NCI-H2227 (cell line): ENCODE results near the gene ARHGEF40.

ENCODE experiments used
- DNase-seq: peaks from one replicate; lab custom pipeline; 2025; ENCODE audit not compliant: unreplicated experiment; lab: John Stamatoyannopoulos, UW

The ARHGEF40 gene

DNA sequence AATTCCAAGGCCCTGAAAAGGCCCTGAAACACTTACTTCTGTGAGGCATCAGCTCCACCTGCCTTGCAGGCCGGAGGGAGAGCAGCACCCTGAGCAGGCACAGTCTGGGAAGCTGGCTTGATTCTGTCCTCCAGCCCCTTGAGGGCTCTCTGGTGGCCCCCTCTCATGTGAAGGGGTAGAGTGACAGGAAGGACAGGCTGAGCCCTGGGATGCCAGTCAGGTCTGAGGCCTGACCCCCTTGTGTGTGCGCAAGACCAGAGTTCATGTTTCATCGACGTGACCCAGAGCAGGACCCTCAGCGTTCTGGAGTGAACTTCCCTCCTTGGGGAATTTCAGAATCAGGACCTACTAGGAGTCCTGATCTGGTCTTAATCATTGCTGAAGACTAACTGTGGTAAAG lies 11.2 kb upstream of the ARHGEF40 start:
- no peak for DNase-seq

DNA sequence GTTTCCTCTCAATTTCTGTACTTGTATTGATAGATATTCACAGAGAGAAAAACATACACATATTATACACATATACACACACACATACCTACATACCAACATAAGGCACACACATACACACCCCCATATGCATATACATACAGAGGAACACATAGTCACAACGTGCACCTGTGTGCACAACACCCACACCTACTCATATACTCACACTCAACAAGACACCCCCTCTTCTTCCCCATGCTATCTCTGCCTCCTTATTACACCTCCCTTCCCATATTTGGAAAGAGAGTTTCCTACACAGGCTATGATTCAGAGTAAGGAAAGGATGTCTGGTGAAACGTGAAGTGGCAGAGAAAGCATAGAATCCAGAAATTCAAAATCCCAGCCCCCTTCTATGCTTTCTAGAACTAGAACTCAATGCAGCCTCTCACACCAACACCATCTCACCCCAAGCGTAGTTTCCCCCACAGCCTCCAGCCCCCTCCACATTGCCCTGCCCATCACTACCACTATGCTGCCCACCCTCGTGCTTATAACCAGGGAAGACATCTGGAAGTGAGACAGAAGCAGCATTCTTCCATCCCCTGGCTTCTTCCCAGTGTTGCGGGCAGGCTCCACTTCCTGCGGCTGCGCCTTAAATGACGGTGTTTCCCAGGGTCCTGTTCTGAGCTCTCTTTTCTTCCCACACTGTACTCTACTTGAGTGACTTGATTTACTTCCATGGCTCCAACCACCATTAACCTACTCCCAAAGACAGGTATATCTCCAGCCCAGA lies 10.1 kb upstream of the ARHGEF40 start:
- DNase-seq = no peak

DNA sequence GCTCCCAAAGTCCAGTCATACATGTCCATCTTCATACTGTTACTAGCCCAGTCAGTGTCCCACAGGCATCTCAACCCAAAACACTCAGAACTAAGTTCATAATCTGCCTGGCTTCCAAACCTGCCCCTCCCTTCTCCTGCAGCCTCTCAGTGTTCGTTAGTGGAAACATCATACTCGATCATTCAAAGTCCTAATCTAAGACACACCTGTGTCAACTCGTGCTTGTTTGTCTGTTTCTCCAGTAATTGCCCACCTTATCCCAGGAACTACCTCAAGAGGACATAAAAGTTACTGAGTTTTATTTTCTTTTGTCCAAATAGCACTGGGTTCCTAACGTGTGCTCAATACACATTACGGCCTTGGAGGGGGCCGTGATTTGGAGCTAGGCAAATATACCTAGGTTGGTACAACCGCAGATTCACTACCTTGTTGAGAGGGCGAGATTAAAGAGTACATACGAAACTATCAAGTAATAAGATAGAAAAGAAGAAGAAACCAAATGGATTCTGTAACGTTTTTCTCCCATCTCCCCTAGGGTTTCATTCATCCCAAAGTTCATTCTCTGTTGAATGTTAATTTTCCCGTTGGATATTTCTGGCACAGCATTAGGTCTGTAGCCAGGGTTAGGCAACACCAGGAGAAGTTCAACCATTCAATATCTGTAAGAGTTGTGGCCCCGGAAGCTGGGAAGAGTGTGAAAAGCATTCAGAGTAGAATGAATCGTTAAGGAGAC lies 9.3 kb upstream of the ARHGEF40 start:
- DNase-seq = no peak

DNA sequence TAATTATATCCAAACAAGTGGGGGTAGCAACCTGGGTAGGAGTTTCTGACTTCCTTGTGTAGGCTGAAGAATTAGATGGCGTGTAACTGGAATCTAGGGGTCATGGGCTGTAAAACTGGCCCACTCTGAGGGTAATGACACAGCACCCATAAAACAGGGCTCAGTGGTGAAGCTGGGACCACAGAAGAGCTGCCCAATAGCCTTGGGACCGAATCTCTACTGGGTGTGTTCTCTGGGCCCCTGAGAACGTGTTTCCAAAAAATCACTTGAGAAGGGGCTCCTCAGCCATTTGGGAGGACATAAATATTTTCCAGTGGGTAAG lies 8.8 kb upstream of the ARHGEF40 start:
- no peak for DNase-seq

DNA sequence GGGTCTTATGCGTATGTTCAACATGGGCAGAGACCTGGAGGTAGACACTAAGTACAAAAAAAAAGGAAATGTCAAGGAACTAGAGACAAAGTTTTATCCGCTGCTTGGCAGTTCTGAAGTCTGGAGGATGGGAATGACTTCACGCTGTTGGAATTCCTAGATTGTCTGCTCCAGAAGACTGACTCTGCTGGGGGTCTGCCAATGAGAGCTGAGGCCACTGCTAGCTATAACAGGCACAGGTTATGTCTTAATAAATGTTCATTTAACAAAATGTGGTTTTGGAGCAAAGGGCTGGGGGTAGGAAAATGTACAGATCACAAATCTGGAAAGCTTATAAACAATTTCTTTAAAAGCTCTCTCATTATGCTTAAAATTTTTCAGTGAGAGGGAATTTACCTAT lies 6.6 kb upstream of the ARHGEF40 start:
- no peak for DNase-seq

DNA sequence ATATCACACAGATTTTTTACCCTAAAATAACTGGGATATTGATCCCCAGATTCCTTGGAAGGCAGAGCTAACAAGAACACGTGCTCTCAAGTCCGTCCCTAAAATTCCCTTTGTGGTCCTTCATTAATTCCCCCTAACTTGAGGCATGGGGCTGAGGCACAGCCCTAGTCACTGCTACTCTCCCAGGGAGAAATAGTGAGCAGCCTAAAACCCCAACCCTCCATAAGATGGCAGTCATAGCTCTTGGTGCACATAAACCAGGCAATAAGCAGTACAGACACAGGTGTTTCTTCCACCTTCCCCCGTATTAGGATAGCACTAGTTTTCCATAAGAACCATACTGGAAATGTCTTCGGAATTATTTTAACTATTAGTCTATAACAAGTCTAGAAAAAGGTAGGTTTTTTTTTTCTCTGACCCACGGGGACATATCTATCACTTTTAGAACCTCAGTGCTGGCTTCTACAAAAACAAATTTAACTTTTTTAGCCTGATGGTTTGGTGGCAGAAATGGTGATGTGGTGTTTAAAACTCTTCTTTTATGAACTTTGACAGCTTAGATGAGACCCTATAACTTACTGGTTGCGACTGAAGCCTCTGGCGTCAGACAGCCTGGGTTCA lies 3.1 kb upstream of the ARHGEF40 start:
- DNase-seq = peak; percentile 12

DNA sequence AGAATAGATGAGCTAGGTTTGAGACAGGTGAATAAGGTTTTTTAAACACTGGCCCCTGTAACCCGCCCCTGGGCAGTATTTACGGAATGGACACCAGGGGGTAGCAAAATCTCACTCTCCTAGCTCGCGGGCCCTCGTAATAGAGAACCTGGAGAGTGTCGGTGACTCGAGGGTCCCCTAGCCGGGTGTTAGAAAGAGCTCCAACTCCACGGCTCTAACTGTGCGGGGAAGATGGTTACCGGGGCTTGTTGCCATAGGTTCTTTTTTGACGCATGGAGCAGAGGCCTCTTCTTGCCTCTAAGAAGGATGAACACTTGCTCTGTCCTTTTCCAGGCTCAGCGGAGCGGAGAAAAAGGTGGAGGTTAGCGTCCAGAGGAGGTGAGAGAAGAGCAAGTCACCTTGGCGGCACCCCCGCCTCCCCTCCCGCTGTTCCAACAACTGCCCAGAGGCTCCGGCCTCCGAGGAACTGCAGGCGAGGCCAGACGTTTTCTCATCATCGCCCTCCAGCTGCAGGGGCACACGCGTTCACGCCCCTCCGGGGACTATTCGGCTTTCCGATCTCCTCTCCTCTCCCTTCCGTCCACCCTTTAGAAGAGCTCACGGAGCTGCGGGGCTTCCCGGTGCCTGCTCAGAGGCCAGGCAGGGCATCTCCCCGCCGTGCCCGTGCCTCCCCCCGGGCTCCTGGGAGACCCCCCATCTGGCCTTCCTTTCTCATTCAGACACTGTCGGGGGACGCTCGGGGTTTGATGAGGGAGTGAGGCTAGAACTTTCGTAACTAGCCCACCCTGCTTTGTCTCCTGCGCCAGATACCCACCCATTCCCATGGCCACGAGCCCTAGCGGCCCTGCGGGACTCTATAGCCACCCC lies 1.4 kb upstream of the ARHGEF40 start:
- peak; percentile 75 for DNase-seq

DNA sequence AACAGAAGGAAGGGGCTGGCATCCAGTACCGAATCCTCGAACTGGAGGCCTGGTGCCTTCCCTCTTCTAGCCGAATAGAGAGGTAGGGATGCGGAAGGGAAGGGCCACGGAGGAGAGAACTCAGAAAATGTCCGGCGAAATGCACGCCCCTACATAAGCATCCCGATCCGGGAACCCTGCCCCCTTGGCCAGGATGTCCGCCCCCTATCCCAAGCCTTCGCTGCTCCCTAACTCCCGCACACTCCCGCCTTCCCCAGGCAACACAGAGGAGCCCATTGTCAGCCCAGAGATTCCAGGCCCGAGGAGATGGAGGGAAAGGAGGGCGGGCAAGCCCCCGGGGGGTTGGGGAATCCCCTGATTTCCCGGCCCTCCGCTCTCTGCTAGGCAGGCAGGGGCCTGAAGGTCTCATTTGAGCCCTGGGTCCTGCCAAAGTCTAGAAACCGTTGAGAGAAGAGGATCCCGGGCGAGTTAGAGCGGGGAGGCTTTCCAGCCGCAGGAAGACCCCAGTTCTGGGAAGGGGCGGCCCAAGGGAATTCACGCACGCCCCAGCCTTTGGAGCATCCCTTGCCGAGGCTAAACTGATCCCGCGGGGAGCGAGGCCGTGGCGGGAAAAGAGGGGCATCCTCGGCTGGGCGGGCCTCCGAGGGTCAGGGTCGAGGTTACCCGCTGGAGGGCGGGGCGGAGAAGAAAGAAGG lies 569 bp upstream of the ARHGEF40 start:
- peak; percentile 83 for DNase-seq

DNA sequence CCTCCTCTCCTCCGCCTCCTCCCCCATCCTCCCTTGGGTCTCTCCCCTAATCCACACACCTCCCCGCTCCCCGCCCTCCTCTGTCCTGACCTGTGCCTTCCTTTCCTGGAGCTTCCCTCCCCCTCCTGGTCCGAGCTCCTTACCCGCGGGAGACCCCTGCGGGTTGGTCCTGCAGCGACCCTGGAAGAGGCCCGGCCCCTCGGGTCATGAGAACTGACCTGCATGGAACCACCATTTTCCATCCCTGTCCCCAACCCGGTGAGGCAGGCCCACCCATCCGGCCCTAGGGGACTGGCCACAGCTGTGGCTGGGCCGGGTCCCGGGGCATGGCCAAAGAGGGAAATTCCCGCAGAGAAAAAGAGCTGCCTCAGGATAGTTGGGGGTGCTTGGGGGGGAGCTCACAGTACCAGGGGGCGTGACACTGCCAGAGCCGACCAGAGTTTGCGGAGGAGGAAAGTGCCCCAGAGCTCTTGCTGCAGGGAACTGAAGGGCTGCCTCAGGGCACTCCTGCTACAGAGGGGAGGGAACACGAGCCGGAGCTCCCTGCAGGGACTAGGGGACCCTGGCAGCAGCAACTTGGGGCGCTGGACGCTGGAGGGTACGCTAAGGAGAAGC lies 613 bp downstream of the ARHGEF40 start:
- peak; percentile 67 for DNase-seq

DNA sequence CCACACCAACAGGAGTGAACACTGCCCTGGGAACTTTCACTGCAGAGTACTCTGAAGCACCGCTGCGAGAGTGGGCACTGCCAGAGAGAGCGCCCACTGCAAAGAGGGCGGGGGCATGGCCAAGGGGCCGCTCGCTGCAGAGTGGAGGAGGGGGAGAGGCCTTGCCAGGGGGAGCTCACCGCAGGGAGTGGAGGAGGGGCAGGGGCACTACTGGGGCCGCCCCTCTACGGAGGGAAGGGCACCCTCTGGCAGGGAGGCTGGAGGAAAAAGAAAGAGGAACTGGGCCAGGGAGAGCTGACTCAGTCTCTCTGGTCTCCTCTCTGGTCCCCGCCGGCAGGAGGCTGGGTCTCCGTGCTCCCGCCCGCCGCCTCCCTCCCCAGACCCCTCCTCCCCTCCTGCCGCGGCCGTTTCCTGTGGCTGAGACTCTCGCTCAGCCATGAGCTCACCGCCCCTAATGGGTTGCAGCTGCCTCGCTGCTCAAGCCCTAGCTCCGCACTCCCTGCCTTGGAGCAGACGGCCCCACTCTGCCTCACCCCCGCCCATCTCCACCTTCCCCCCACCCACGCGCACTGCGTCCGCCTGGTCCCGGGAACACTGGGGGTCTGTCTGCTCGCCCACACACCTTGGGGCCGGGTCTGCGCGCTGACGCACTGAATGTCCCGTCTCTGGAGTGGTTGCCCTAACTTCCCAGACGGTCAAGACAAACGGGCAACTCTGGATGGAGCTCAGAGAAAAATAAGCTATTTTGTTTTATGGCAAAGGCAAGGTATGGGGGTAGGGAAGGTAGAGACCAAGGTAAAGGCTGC lies 1.3 kb downstream of the ARHGEF40 start:
- peak; percentile 90 for DNase-seq

DNA sequence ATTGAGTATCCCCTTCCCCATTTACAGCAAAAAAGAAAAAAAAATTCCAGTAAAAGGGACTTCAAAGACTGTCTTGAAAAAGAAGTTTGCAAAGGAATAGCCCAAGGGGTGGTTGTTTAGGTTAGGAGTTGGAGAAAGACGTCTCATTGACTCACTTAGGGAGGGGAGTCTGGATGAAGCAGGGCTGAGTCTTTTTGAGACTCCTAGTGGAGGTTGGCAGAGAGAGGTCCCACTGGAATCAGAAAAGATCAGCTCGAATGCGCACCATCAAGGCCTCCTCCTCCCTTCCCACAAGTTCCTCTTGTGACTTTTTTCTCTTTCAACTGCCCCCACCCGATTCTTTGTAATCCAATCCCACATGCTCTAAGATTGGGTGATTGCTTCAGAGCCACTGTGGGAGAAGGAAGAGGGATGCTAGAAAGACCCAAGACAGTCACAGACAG lies 1.9 kb downstream of the ARHGEF40 start:
- peak; percentile 24 for DNase-seq

DNA sequence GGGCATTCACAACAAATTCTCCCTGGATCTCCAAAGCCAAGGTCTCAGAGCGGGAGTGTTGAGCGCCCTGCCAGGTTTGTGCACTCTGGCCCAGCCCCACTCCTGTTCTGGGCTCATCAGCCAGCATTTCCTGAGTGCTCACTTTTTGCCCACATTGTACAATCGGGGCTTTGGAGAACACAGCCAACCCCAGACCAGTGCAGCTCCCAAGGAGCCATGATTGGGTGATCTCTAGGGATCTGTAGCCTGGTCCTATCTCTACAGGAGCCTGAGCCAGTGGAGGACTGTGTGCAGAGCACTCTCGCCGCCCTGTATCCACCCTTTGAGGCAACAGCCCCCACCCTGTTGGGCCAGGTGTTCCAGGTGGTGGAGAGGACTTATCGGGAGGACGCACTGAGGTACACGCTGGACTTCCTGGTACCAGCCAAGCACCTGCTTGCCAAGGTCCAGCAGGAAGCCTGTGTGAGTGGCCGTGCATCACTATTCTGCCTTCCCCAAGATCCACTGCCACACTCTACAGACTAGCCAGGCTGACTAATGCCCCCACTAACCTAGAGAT lies 2.8 kb downstream of the ARHGEF40 start:
- DNase-seq = no peak

DNA sequence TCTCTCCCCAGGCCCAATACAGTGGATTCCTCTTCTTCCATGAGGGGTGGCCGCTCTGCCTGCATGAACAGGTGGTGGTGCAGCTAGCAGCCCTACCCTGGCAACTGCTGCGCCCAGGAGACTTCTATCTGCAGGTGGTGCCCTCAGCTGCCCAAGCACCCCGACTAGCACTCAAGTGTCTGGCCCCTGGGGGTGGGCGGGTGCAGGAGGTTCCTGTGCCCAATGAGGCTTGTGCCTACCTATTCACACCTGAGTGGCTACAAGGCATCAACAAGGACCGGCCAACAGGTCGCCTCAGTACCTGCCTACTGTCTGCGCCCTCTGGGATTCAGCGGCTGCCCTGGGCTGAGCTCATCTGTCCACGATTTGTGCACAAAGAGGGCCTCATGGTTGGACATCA lies 3.8 kb downstream of the ARHGEF40 start:
- no peak for DNase-seq

DNA sequence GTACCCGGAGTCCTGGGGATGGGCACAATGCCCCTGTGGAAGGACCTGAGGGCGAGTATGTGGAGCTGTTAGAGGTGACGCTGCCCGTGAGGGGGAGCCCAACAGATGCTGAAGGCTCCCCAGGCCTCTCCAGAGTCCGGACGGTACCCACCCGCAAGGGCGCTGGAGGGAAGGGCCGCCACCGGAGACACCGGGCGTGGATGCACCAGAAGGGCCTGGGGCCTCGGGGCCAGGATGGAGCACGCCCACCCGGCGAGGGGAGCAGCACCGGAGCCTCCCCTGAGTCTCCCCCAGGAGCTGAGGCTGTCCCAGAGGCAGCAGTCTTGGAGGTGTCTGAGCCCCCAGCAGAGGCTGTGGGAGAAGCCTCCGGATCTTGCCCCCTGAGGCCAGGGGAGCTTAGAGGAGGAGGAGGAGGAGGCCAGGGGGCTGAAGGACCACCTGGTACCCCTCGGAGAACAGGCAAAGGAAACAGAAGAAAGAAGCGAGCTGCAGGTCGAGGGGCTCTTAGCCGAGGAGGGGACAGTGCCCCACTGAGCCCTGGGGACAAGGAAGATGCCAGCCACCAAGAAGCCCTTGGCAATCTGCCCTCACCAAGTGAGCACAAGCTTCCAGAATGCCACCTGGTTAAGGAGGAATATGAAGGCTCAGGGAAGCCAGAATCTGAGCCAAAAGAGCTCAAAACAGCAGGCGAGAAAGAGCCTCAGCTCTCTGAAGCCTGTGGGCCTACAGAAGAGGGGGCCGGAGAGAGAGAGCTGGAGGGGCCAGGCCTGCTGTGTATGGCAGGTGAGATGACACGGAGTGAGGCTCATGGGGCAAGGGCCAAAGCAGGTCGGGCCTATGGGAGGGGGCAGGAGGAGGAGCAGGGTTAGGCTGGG lies 4.5 kb downstream of the ARHGEF40 start:
- DNase-seq = no peak

DNA sequence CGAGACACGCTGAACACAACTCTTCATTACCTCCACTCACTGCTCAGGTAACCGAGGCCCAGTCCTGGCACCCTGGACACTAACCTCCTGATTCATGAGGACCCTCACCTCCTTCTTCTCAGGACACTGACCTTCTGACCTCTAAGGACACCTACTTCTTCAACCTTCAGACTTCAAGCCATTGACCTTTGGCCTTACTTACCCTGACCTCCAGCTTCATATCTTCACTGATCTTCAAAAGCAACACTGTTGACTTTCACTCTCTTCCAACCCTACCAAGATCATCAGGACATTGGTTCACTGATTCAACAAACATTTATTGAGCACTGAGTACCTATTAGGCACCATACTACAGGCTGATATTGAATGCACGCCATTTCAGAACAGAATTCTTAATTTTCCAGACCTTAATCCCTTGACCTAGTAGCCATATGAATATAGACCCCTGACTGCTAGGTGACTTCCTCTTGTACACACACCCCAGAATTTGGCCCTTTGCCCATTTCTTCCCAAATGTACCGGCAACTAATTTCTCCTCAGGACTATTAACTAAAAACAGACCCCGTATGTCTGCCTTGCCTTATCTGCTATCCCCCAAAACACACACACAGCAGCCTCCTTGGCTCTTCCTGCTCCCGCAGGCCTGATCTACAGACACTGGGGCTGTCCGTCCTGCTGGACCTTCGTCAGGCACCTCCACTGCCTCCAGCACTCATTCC lies 5.8 kb downstream of the ARHGEF40 start:
- DNase-seq = no peak

DNA sequence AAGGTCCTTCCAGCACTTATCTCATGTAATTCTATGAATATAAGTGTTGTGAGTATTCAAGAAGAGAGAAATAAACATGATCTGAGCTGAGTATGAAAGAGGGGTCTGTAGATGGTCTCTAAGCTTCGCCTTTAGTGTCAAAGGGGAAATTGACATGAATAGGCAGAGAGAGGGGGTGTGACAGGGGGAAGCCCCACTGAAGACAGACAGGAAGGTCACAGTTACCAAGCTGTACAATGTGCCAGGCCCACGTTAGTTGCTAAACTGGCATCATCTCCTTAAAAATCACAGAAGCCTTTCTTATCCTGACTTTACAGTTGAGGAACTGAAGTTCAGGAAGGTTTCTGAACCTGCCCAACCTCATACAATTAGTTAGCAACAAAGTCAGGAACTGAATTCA lies 7.6 kb downstream of the ARHGEF40 start:
- DNase-seq = no peak

DNA sequence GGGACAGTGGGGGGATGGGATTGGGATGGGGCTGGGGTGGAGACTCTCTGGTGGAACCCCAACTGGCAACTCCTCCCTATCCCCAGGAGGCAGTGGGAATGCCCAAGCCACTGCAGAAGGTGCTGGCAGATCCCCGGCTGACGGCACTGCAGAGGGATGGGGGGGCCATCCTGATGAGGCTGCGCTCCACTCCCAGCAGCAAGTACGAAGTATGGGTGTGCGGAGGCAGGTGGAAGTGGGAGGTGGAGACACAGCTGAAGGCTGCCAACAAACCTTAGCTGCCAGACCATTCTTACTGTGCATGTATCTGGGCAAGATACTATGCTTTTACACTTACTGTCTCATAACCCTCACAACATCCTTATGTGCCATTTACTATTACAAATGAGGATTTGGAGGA lies 8.2 kb downstream of the ARHGEF40 start:
- no peak for DNase-seq

DNA sequence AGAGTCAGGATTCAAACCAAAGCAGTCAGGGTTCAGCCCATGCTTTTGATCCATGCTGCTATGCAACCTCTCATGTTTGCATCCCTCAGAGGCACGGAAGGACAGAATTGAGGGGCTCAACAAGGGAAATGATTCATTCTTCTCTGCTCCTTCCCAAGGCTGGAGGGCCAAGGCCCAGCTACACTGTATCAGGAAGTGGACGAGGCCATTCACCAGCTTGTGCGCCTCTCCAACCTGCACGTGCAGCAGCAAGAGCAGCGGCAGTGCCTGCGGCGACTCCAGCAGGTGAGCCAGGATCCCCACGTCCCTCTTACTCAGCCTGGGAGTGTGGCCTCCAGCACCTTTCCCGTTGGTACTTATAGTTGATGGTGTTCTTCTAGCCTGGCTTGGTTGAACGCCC lies 8.6 kb downstream of the ARHGEF40 start:
- DNase-seq = no peak
